HEK293T (cell line): ENCODE data around the gene ASF1A.

Experiments
- CTCF ChIA-PET: fragments of 350-600 bp; formaldehyde crosslinking; extraction: SDS; loops from one replicate; lab custom pipeline; 2021; ENCODE audit warnings: antibody characterized with exemption, inconsistent platforms; lab: Yijun Ruan, JAX
- POLR2A ChIA-PET: fragments of 350-600 bp; formaldehyde crosslinking; extraction: SDS; loops from one replicate; lab custom pipeline; 2020; ENCODE audit warnings: antibody characterized with exemption, inconsistent platforms; lab: Yijun Ruan, JAX
- DNase-seq: peaks from one replicate; pipeline ENCODE4 v3.0.0; 2012; ENCODE audit warnings: mixed read lengths; ENCODE audit errors: extremely low spot score
- ARNT ChIP-seq: fragments of 450-650 bp; IDR thresholded peaks from 2 replicates; pipeline ENCODE4 v1.6.1; 2017; ENCODE audit warnings: mild to moderate bottlenecking
- BHLHE40 ChIP-seq: fragments of 450-650 bp; IDR thresholded peaks from 2 replicates; pipeline ENCODE4 v1.6.1; 2016; ENCODE audit warnings: mild to moderate bottlenecking, moderate library complexity, borderline replicate concordance
- CTBP1 ChIP-seq: fragments of 450-650 bp; IDR thresholded peaks from 2 replicates; pipeline ENCODE4 v1.6.1; 2016; ENCODE audit warnings: borderline replicate concordance
- ELF4 ChIP-seq: fragments of 450-650 bp; IDR thresholded peaks from 2 replicates; pipeline ENCODE4 v1.6.1; 2017; ENCODE audit warnings: antibody characterized with exemption
- FOXA1 ChIP-seq: fragments of 450-650 bp; IDR thresholded peaks from 2 replicates; pipeline ENCODE4 v1.6.1; 2016; ENCODE audit warnings: mild to moderate bottlenecking
- FOXK2 ChIP-seq: fragments of 450-650 bp; IDR thresholded peaks from 2 replicates; pipeline ENCODE4 v1.6.1; 2016; ENCODE audit warnings: mild to moderate bottlenecking
- FOXM1 ChIP-seq: fragments of 450-650 bp; IDR thresholded peaks from 2 replicates; pipeline ENCODE4 v1.6.1; 2017; ENCODE audit warnings: mild to moderate bottlenecking, borderline replicate concordance
- HDGF ChIP-seq: fragments of 450-650 bp; IDR thresholded peaks from 2 replicates; pipeline ENCODE4 v1.6.1; 2017; ENCODE audit warnings: antibody characterized with exemption, borderline replicate concordance
- L3MBTL2 ChIP-seq: fragments of 450-650 bp; conservative IDR thresholded peaks from 2 replicates; pipeline ENCODE4 v1.6.1; 2016; ENCODE audit warnings: mild to moderate bottlenecking
- LEF1 ChIP-seq: fragments of 450-650 bp; IDR thresholded peaks from 2 replicates; pipeline ENCODE4 v1.6.1; 2017; ENCODE audit warnings: mild to moderate bottlenecking, borderline replicate concordance
- NFRKB ChIP-seq: fragments of 450-650 bp; IDR thresholded peaks from 2 replicates; pipeline ENCODE4 v1.6.1; 2016; ENCODE audit warnings: mild to moderate bottlenecking, moderate library complexity
- SP1 ChIP-seq: fragments of 450-650 bp; IDR thresholded peaks from 2 replicates; pipeline ENCODE4 v1.6.1; 2017
- SUZ12 ChIP-seq: fragments of 450-650 bp; IDR thresholded peaks from 2 replicates; pipeline ENCODE4 v1.6.1; 2016; ENCODE audit warnings: mild to moderate bottlenecking
- TARDBP ChIP-seq: fragments of 450-650 bp; IDR thresholded peaks from 2 replicates; pipeline ENCODE4 v1.6.1; 2016
- ZNF384 ChIP-seq: fragments of 450-650 bp; IDR thresholded peaks from 2 replicates; pipeline ENCODE4 v1.6.1; 2016
- TF ChIP-seq, protein P1 (sequence below): fragments of 450-650 bp; IDR thresholded peaks from 2 replicates; pipeline ENCODE4 v1.6.1; 2016

Gene ASF1A

DNA sequence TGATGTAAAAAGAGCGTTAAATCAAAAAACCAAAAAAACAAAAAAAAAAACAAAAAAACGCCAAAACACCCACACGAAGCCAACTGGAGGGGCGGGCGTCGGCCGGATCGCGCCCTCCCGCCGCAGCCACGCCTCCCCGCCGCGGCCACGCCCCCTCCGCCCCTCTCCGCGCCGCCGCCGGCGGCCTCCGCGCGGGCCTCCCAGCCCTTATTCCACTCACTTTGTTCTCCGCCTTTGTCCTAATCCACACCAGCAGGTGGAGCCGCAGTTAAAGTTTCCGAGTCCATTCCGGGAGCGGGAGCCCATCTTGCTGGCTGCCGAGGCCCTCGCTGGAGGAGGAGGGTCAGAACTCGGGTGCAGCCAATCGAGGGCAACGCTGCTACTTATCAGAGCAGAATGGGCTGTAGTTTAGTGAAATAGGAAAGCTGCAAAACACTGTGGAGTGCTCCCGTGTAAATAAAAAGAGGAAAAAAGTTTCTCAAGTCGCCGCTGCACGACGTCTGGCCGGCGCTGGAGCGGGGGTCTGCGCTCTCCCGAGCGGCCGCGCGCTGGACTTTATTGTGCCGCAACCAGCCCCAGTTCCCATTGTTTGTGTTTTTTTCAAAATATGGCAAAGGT is at the start of gene ASF1A:
TSS of gene ASF1A (plus strand) at position 346 of the 618 bp plus-strand sequence. CDS start at position 608, 262 bp downstream.
- TF ChIP-seq CTBP1 = peak; percentile 24; the same call in 1 of the 2 replicates
- TF ChIP-seq SP1 = no peak
- peak; percentile 93 for TF ChIP-seq TARDBP
- DNase-seq = peak; percentile 94
- ChIA-PET POLR2A (interaction anchor here (1.1 to 1.7 kb wide), 3 partner anchors 11 to 184 kb away, joined by 3 read pairs; partner anchors contain the start of gene FAM184A), CTCF (interaction anchor here (0.5 to 1.1 kb wide), 2 partner anchors 214 to 217 kb away, joined by 3 to 4 read pairs; no protein-coding TSS in a partner anchor)

DNA sequence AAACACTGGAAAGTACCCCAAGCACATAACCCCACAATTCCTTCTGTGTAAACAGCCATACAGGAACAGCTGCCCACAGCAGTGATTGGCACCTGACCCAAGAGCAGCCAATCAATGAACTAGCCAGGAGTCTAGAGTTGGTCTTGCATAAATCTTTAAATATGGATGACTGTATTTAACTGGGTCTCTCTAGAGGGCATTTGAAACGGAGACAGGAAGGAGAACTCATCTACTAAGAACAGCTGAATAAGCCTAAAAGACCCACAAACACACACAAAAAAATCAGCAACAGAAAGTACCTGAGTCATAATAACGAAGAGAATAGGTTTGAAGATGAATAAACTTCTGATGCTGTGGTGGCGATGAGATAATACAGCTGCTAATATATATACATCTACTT is 49.0 kb upstream of the ASF1A start:
- ChIA-PET CTCF (no interaction called here), POLR2A (no interaction called here)
- TF ChIP-seq TARDBP (no peak), L3MBTL2 (no peak)
- DNase-seq = no peak

DNA sequence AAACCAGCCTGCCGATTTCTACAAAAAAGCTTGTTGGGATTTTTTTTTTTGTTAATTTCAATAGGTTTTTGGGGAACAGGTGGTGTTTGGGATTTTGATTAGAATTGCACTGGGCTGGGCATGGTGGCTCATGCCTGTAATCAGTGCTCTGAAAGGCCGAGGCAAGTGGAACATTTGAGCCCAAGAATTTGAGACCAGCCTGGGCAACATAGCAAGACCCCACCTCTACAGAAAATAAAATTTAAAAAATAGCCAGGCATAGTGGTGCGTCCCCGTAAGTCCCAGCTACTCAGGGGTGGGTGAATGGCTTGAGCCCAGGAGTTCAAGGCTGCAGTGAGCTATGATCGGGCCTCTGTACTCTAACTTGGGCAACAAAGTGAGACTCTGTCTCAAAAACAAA is 40.5 kb upstream of the ASF1A start:
- CTCF ChIA-PET = interaction anchor here (0.6 kb wide), 1 partner anchor 28 kb away, joined by 3 read pairs; no protein-coding TSS in a partner anchor
- POLR2A ChIA-PET = no interaction called here
- DNase-seq = no peak
- TF ChIP-seq SUZ12 (no peak), L3MBTL2 (no peak), TARDBP (no peak), SP1 (no peak), LEF1 (no peak), HDGF (no peak), CTBP1 (no peak)

DNA sequence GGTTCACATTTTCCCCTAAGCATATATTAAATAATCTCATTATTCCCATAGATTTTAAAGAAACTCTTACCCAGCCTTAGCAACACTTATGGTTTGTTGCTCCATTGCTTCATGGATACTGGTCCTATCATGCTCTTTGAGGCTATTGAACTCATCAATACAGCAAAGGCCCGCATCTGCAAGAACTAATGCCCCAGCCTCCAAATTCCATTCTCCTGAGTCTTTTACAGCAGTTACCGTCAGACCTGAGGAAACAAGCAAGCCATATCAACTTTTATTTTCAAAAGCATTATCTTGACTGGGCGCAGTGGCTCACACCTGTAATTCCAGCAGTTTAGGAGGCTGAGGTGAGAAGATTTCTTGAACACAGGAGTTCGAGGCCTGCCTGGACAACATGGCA is 37.7 kb upstream of the ASF1A start:
- POLR2A ChIA-PET = interaction anchor here (1.1 kb wide), 1 partner anchor 38 kb away, joined by 3 read pairs; the partner anchor contains the start of gene ASF1A
- TF ChIP-seq LEF1 (no peak), SP1 (no peak), TARDBP (no peak), BHLHE40 (no peak), FOXK2 (no peak)
- TF ChIP-seq, protein P1, sequence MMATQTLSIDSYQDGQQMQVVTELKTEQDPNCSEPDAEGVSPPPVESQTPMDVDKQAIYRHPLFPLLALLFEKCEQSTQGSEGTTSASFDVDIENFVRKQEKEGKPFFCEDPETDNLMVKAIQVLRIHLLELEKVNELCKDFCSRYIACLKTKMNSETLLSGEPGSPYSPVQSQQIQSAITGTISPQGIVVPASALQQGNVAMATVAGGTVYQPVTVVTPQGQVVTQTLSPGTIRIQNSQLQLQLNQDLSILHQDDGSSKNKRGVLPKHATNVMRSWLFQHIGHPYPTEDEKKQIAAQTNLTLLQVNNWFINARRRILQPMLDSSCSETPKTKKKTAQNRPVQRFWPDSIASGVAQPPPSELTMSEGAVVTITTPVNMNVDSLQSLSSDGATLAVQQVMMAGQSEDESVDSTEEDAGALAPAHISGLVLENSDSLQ = no peak
- CTCF ChIA-PET = no interaction called here
- DNase-seq = no peak

DNA sequence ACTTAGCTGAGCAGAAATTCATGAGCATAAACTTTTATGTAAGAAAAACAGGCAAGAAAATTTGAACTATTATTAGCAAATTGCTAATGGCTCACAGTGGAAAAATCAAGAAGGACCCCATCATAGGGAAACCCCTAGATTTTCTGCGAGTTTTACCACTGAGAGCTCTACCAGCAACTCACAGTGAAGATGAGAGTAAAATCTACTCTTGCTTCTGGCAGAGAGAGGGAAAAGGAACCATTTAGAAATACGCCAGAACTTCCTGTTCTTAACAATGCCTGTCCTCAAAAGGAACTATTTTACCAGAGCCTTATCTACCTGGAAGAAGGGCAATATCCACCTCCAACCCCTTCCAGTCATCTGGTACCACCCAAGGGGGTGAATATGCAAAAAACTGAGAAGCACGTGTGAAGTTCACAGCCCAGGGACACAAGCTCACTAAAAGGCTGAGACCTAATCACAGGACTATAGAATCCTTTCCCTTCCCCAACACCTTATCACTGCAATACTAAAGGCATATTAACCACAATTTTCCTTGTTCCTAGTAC is 34.4 kb upstream of the ASF1A start:
- no peak for TF ChIP-seq LEF1
- TF ChIP-seq TARDBP = no peak
- TF ChIP-seq BHLHE40 = no peak
- TF ChIP-seq SP1 = no peak
- TF ChIP-seq, protein P1 = no peak
- no peak for TF ChIP-seq NFRKB
- TF ChIP-seq L3MBTL2 = no peak
- TF ChIP-seq ARNT = no peak
- TF ChIP-seq ELF4 = no peak
- TF ChIP-seq FOXA1 = no peak
- no peak for TF ChIP-seq SUZ12
- no peak for TF ChIP-seq FOXK2
- no peak for TF ChIP-seq FOXM1
- no peak for TF ChIP-seq ZNF384
- no peak for TF ChIP-seq HDGF
- no peak for TF ChIP-seq CTBP1
- no peak for DNase-seq
- POLR2A ChIA-PET = no interaction called here
- CTCF ChIA-PET = no interaction called here

DNA sequence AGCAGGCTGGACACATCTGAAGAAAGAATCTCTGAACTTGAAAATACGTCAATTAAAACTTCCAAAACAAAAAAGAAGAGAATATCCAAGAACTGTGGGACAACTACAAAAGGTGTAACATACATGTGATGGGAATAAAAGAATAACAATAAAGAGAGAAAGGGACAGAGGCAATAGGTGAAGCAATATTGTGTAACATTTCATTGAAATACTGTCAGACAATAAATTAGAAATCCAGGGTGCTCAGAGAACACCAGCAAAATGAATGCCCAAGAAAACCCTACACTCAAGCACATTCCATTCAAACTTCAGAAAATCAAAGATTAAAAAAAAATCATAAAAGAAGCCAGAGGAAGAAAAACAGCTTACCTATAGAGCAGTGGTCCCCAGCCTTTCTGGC is 33.6 kb upstream of the ASF1A start:
- DNase-seq = no peak
- POLR2A ChIA-PET = no interaction called here
- CTCF ChIA-PET = no interaction called here
- TF ChIP-seq FOXM1 = no peak

DNA sequence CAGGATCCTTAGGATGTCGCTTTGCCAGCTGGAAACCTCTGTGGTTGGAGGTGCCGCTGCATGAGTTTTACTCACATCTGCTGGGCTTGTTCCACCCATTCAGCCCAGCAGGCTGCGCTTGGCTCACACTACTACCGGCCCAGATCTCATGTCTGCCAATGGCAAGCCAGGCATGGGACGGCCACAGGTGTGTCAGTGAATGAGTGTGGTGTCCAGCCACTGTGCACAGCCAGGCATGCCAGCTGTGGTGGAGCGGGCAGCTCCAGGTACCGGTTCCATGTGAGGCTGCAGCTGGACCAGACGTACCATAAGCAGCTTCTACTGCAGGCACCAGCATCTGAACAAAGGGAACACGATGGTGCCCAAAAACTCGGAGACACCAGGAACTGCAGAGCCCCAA is 33.1 kb upstream of the ASF1A start:
- POLR2A ChIA-PET = no interaction called here
- no peak for TF ChIP-seq ZNF384
- no peak for TF ChIP-seq CTBP1
- TF ChIP-seq LEF1 = no peak
- TF ChIP-seq L3MBTL2 = no peak
- no peak for TF ChIP-seq SUZ12
- no peak for TF ChIP-seq ELF4
- TF ChIP-seq FOXA1 = no peak
- TF ChIP-seq NFRKB = no peak
- TF ChIP-seq BHLHE40 = no peak
- TF ChIP-seq FOXK2 = no peak
- TF ChIP-seq, protein P1 = no peak
- TF ChIP-seq HDGF = no peak
- TF ChIP-seq SP1 = no peak
- TF ChIP-seq TARDBP = no peak
- no peak for TF ChIP-seq ARNT
- CTCF ChIA-PET = no interaction called here
- DNase-seq = no peak
